DLD1 (cell line): Measurements from ENCODE around the gene RAD18.

Source experiments
- in situ Hi-C: cut with HindIII; loops from 2 replicates; pipeline ENCODE4 v1.10.0; 2017; ENCODE audit warnings: low sequenced_read_pairs

Gene RAD18

DNA sequence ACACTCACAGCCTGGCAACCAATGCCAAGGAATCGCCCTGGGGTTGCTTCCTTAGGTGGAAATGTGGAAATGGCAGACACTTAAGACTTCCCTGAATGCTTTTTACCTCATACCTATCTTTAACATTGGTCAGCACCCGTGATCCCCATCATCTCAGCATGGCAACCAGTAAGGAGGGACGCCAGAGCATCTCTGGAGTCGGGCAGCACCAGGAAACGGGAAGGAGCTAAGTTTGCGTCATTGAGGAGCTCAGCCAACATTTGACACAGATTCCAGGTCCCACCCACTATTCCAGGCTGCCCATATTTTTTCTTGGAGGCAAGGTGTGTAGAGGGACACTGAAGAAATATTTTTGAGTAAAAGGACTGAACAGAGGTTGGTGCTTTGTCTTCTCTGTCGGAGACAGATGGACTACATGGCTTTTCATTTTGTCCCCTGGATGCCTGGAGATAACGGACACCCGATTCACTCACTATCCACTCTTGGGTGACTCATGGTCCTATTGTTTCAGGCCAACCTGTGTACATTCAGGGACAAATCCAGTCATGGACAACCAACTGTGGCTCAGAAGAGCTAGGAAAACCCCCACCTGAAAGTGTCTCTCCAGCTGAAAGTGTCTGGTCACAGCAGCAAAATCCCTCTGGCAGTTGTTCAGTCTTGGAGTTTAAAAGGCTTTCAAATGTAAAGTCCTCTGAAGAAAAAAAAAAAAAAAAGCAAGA is 123.5 kb downstream of the RAD18 start:
- in situ Hi-C loops, result no loop called here

DNA sequence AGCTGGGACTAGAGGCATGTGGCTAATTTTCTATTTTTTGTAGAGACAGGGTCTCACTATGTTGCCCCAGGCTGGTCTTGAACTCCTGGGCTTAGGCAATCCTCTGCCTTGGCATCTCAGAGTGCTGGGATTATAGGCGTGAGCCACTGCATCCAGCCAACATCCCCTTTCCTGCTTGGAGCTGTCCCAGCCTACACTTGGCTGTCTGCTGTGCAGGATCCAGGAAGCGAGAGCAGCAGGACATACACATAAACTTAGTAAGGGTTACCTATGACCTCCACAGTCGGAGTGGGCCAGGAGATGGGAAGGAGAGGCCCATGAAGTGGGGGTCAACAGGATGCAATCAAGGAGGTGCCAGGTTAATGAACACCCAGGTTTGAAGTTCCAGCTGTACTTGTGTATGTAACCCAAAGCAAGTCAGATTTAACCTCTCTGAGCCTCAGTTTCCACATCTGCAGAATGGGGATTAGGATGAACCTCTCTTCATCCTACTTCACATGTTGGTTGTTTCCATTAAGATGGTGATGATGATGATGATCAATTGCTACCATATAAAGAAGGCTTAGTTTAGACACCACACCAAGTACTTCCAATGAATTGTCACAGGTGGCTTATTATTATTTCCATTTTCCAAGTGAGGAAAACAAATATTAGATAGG is 124.4 kb downstream of the RAD18 start:
- in situ Hi-C loops, result no loop called here

DNA sequence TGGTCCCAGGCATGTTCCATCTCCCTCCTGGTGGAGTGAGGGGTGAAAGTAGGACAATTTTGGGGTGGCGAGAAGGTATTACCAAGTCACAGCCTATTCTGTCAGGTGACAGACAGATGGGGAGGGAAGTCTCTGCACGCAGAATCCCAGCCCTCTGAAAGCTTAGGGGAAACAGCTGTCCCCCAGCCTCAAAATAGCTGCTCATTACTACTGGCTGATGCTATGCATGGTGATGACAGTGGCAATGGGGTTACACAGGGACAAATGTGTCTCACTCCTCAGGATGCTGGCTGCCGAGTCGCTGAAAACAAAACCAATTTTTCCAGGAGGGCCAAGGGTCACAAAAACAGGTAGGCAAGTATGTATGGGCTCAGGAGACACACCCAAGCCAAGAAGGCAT is 125.0 kb downstream of the RAD18 start:
- in situ Hi-C loops, result no loop called here

DNA sequence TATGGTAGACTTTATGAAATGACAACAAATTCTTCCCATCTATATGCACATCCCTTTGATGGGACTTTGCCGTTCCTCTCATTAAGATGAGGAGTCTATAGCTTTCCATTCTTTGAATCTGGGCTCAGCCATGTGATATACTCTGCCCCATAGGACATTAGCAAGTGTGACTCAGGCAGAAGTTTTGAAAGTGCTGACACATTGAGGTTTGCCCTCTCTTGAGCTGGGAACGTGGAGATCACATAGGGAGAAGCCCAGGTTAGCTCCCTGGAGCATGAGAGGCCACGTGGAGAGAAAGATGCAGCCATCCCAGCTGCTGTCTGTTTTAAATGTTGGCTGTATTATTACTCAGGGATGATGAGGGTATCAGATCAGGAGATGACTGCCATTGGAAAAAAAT is 126.1 kb downstream of the RAD18 start:
- in situ Hi-C loops, result no loop called here

DNA sequence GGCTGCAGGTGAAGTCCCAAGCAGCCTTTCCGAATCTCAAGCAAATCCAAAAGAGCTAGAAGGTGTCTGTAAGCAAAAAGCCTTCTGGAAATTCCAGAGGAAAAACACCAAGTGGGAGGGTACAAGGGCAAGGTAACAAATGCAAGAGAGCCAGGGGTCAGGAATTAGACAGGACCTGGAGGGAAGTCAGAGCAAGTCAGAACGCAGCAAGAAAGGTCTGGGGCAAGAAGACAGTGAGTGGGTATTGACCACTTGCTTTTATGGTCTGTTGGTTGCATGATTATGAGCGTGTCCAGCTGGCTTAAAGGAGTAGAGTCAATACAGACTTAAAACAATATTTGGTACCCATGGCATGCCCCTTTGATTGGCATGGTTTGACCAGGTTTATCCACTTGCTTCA is 127.2 kb downstream of the RAD18 start:
- in situ Hi-C loops, result no loop called here

DNA sequence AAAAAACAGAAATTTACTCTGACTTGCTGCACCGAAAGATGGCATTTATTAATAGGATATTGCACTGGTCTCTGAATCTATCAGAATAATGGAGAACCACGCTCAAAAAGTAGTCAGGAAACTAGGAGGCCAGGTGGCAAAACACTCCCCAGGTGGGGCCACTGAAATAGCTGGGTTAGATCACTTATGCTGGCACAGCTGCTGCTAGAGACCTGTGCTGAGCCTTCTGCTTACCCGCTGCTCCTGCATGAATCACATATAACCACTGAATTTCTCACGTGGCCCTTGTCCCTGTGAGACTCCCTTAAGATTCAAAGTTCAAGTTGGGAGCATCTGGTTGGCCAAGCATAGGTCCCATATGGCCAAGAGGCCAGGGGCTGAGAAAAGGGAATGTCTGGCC is 127.9 kb downstream of the RAD18 start:
- in situ Hi-C loops, result no loop called here

DNA sequence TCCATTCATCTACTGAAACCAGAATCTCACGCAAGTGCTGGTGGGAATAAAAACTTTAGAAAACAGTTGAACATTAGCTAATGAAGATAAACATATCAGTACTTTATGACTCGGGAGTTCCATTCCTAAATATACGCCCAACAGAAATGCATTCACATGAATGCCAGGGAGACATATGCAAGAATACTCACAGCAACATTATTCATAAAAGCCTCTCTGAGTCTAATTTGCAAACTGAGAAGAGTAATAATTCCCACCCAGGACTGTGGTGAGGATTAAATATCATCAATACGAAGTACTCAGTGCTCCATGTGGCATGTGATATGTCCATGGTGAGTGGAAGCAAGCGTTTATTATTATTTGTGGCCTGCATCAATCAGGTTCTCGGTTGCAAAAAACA is 128.3 kb downstream of the RAD18 start:
- in situ Hi-C loops, result no loop called here

DNA sequence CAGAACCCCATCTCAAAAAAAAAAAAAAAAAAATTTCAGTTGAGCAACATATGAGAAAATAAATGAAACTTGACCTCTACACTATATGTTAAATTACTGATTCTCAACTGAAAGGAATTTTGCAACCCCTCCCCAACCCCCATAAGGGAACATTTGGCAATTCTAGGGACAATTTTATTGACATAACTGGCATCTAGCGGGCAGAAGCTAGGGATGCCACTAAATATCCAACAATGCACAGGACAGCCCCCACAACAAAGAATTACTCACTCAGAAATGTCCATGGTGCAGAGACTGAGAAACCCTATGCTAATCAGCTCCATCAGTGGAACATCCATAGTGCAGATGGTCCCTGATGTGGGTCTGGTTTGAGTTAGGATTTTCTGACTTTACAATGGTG is 135.6 kb downstream of the RAD18 start:
- in situ Hi-C loops, result no loop called here
